GM12801 (cell line): ENCODE results near the gene SPOUT1.

Source experiments
- CTCF ChIP-seq: IDR thresholded peaks from one replicate; pipeline ENCODE4 v1.5.1; 2011; ENCODE audit warnings: control low read depth; ENCODE audit not compliant: insufficient read length; ENCODE audit errors: extremely low read depth

Gene SPOUT1

DNA sequence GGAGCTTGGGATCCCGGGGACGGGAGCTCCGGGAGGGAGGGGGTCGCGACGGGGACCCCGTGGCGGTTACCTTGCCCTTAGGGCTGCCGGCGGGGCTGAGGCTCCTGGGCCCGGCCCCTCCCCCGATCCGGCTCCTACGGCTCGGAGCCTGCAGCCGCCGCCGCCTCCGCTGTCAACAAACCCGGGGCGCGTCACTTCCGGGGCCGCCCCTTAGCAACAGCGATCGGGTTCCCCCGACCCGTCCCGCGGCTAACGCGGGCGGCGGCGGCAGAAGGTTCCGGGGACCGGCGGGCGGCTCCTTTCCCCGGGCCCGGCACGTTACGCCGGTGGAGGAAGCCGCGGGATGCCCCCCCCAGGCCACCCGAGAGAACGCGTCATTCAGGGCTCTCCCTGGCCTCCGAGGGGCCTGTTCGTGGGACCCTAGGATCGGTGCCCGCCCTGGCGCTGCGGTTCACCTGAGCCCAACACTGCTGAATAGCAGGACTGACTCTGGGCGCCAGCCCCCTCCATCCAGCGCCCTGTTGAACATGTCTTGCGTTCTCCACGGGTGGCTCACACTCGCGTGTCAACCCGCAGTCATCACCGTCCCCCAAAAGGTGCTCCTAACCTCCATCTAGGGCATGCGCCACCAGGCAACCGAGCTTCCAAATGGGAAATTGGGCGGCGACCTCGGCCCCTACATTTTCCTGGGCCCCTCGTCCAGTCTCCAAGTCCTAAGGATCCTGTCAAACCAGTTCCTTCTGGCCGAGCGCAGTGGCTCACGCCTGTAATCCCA is 57.7 kb downstream of the SPOUT1 start, which contains the start of gene ZER1:
Gene ZER1, minus strand, starts transcription at position 183 of the 775 bp plus-strand sequence. CDS start 16,362 bp downstream, outside the sequence.
- TF ChIP-seq CTCF = no peak

GRCh38 chr9:128771094-128771721 is 58.4 kb downstream of the SPOUT1 start:
- no peak for TF ChIP-seq CTCF

- TF ChIP-seq CTCF = no peak
Measured at GRCh38 chr9:128770286-128771030, 59.1 kb downstream of the SPOUT1 start.
